ENCODE data around the gene SRSF11.
A peak's percentile ranks its signal among the peaks of the same experiment; 100 is the strongest.

GRCh38 chr1:70221238-70222121, at the start of gene SRSF11:
- TF ChIP-seq POLR2A (IDR thresholded peaks at IDR 0.05) (peak in 2 of 3 donors; percentile 35 to 42), CTCF (IDR thresholded peaks at IDR 0.05 in 8 of 11, conservative IDR thresholded peaks at IDR 0.05 in 3 of 11) (peak in 5 of 11 experiments; percentile 18 to 42 (median 35))

Data from spleen (tissue), 7 donors.